GM21717 (cell line): ENCODE measurements around the gene LRRC71.
"Not testable (repeated sequence)": the region's sequence is repeated elsewhere in the genome, so short reads cannot be mapped to it uniquely, and the experiment has no call there.

Experiments used
- ATAC-seq: cut with Tn5 transposase; IDR thresholded peaks from one replicate; pipeline ENCODE4 v1.9.1; 2021; ENCODE audit warnings: mild to moderate bottlenecking, moderate library complexity; ENCODE audit not compliant: unreplicated experiment

Gene LRRC71

GRCh38 chr1:156926695-156927094 is 6.3 kb downstream of the LRRC71 start:
- ATAC-seq: not testable (repeated sequence)

- no peak for ATAC-seq
These were observed 7.0 kb downstream of the LRRC71 start for GRCh38 chr1:156927215-156928042.

GRCh38 chr1:156928043-156928602 is 7.7 kb downstream of the LRRC71 start:
- no peak for ATAC-seq

GRCh38 chr1:156929596-156930238 is 9.3 kb downstream of the LRRC71 start:
- no peak for ATAC-seq

- ATAC-seq: no peak
These were observed 10.1 kb downstream of the LRRC71 start for GRCh38 chr1:156930483-156930882.

- ATAC-seq: no peak
These were observed 10.9 kb downstream of the LRRC71 start for GRCh38 chr1:156931211-156931952.

GRCh38 chr1:156931974-156932710 is 11.7 kb downstream of the LRRC71 start:
- ATAC-seq: no peak

GRCh38 chr1:156933136-156933535 is 12.7 kb downstream of the LRRC71 start:
- no peak for ATAC-seq

- no peak for ATAC-seq
These were observed 15.2 kb downstream of the LRRC71 start for GRCh38 chr1:156935505-156936128.

GRCh38 chr1:156936191-156936590 is 15.8 kb downstream of the LRRC71 start:
- no peak for ATAC-seq

GRCh38 chr1:156936721-156937220 is 16.3 kb downstream of the LRRC71 start:
- ATAC-seq: no peak

GRCh38 chr1:156937883-156938282 is 17.5 kb downstream of the LRRC71 start:
- no peak for ATAC-seq

- ATAC-seq: no peak
These were observed 18.4 kb downstream of the LRRC71 start for GRCh38 chr1:156938813-156939212.

GRCh38 chr1:156939786-156940334 is 19.4 kb downstream of the LRRC71 start:
- ATAC-seq: no peak

GRCh38 chr1:156941675-156942074 is 21.2 kb downstream of the LRRC71 start:
- ATAC-seq: no peak

- no peak for ATAC-seq
These were observed 21.7 kb downstream of the LRRC71 start for GRCh38 chr1:156942176-156942575.

- no peak for ATAC-seq
These were observed 22.1 kb downstream of the LRRC71 start for GRCh38 chr1:156942576-156942975.

GRCh38 chr1:156943756-156944155 is 23.3 kb downstream of the LRRC71 start:
- ATAC-seq: no peak

- ATAC-seq: no peak
These were observed 23.8 kb downstream of the LRRC71 start for GRCh38 chr1:156944268-156944667.

GRCh38 chr1:156944848-156945247 is 24.4 kb downstream of the LRRC71 start:
- ATAC-seq: no peak
